HCT116 (cell line): ENCODE measurements around the gene TOR4A. TPM values are rescaled to one million over a fixed set of nuclear protein-coding genes. Genes with fewer than 3 reads are reported as not detected.

Source experiments
- ATAC-seq: fragments of 200-7000 bp; cut with Tn5 transposase; 2 replicates; pipeline ENCODE4 v1.9.1; 2020; ENCODE audit warnings: mild to moderate bottlenecking, moderate library complexity
- BruUV-seq: library from RNA; stranded (reverse); fragments of 400-500 nt; replicated peaks from 2 replicates; lab custom pipeline; 2021; lab: Mats Ljungman, UMichigan
- CTCF ChIA-PET: fragments of 300-600 bp; sonication (Branson Sonifier 250); formaldehyde crosslinking; loops from one replicate; lab custom pipeline; 2021; ENCODE audit warnings: antibody characterized with exemption; lab: Charles Lee
- POLR2A ChIA-PET: fragments of 300-600, 350-600 bp; sonication (Branson Sonifier 250); formaldehyde crosslinking; loops from one replicate; lab custom pipeline; 2021; ENCODE audit warnings: antibody characterized with exemption; lab: Charles Lee
- RAD21 ChIA-PET, 2 experiments: fragments of 300-600 bp; sonication (Branson Sonifier 250); formaldehyde crosslinking; loops; one replicate each; lab custom pipeline; 2023; ENCODE audit warnings: low total read pairs in 2 of 2; ENCODE audit not compliant: uncharacterized antibody in 2 of 2, unreplicated experiment in 2 of 2, low non-redundant PET in 1 of 2; lab: Charles Lee
- DNase-seq: peaks from one replicate; pipeline ENCODE4 v3.0.0-alpha.2; 2010; ENCODE audit warnings: low read depth, low spot score
- H2AFZ ChIP-seq: fragments of 200-600 bp; shearing (Covaris generic), sonication (generic); 2 replicates; pipeline ENCODE4 v1.6.1; 2017; ENCODE audit warnings: low read depth, mixed run types, mixed read lengths, antibody characterized with exemption, low read length; ENCODE audit not compliant: poor library complexity, severe bottlenecking
- H3K27ac ChIP-seq: 2 replicates; pipeline ENCODE4 v1.5.1; 2012; ENCODE audit warnings: low read depth, low read length
- H3K27me3 ChIP-seq: fragments of 200-600 bp; sonication (generic); 2 replicates; pipeline ENCODE4 v1.6.1; 2016; ENCODE audit warnings: mixed run types, low read length, mixed read lengths; ENCODE audit not compliant: insufficient read depth
- H3K36me3 ChIP-seq, 2 experiments: fragments of 200-500 bp in 1 of 2; fragments of 200-600 bp in 1 of 2; sonication (Bioruptor generic) in 1 of 2; sonication (generic) in 1 of 2; 2 replicates each; pipeline versions ENCODE4 v1.5.1 to v1.6.1; 2014 to 2016; ENCODE audit warnings: low read length in 2 of 2, inconsistent platforms in 1 of 2, mixed read lengths in 1 of 2, mixed run types in 1 of 2; ENCODE audit not compliant: insufficient read depth in 2 of 2, control insufficient read depth in 1 of 2
- H3K4me1 ChIP-seq, 2 experiments: fragments of 200-600 bp in 1 of 2; sonication (generic) in 1 of 2; 2 replicates each; pipeline versions ENCODE4 v1.5.1 to v1.6.1; 2012 to 2017; ENCODE audit warnings: low read length in 2 of 2, inconsistent platforms in 1 of 2, mild to moderate bottlenecking in 1 of 2, mixed read lengths in 1 of 2, mixed run types in 1 of 2, moderate library complexity in 1 of 2; ENCODE audit not compliant: insufficient read depth in 2 of 2, control insufficient read depth in 1 of 2
- H3K4me2 ChIP-seq: fragments of 200-600 bp; sonication (generic); 2 replicates; pipeline ENCODE4 v1.6.1; 2017; ENCODE audit warnings: mixed run types, low read length, mixed read lengths
- H3K4me3 ChIP-seq, 2 experiments: fragments of 200-600 bp in 1 of 2; sonication (generic) in 1 of 2; replicated peaks in 1 of 2; 2 replicates each; pipeline ENCODE4 v1.5.1; 2011 to 2016; ENCODE audit warnings: low read length in 2 of 2, control low read depth in 1 of 2, low read depth in 1 of 2, mild to moderate bottlenecking in 1 of 2, mixed read lengths in 1 of 2, mixed run types in 1 of 2
- H3K79me2 ChIP-seq: fragments of 200-600 bp; sonication (generic); 2 replicates; pipeline ENCODE4 v1.6.1; 2017; ENCODE audit warnings: mild to moderate bottlenecking, mixed run types, low read length, moderate library complexity, mixed read lengths; ENCODE audit not compliant: insufficient read depth
- H3K9ac ChIP-seq: fragments of 200-600 bp; sonication (generic); 2 replicates; pipeline ENCODE4 v1.6.1; 2016; ENCODE audit warnings: low read length, mixed read lengths
- H3K9me2 ChIP-seq: fragments of 200-600 bp; sonication (generic), shearing (Covaris generic); 2 replicates; pipeline ENCODE4 v1.6.1; 2017; ENCODE audit warnings: mixed run types, mild to moderate bottlenecking, moderate library complexity; ENCODE audit not compliant: insufficient read depth
- H3K9me3 ChIP-seq, 2 experiments: fragments of 200-500 bp in 1 of 2; fragments of 200-600 bp in 1 of 2; sonication (Bioruptor generic) in 1 of 2; sonication (generic) in 1 of 2; 2 replicates each; pipeline ENCODE4 v1.6.1; 2014 to 2017; ENCODE audit warnings: low read length in 2 of 2, mixed read lengths in 2 of 2, inconsistent platforms in 1 of 2, low read depth in 1 of 2, mild to moderate bottlenecking in 1 of 2, mixed run types in 1 of 2, moderate library complexity in 1 of 2; ENCODE audit not compliant: control insufficient read depth in 1 of 2, insufficient read depth in 1 of 2
- H4K20me1 ChIP-seq: fragments of 200-600 bp; sonication (generic), shearing (Covaris generic); 2 replicates; pipeline ENCODE4 v1.6.1; 2017; ENCODE audit warnings: mixed run types, mild to moderate bottlenecking, moderate library complexity; ENCODE audit not compliant: insufficient read depth
- CEBPB ChIP-seq: IDR thresholded peaks from 2 replicates; pipeline ENCODE4 v1.6.1; 2012; ENCODE audit warnings: low read depth
- FOSL1 ChIP-seq: IDR thresholded peaks from 2 replicates; pipeline ENCODE4 v1.6.1; 2012; ENCODE audit warnings: low read depth
- POLR2A ChIP-seq: IDR thresholded peaks from 2 replicates; pipeline ENCODE4 v1.7.0; 2011; ENCODE audit warnings: borderline replicate concordance; ENCODE audit not compliant: insufficient read depth, insufficient read length; ENCODE audit errors: extremely low read depth
- POLR2AphosphoS5 ChIP-seq: IDR thresholded peaks from 2 replicates; pipeline ENCODE4 v1.6.1; 2011; ENCODE audit warnings: mild to moderate bottlenecking, low read depth, low read length, moderate library complexity
- RAD21 ChIP-seq: IDR thresholded peaks from 2 replicates; pipeline ENCODE4 v1.6.1; 2012; ENCODE audit warnings: low read depth, mild to moderate bottlenecking
- SIN3A ChIP-seq: IDR thresholded peaks from 2 replicates; pipeline ENCODE4 v1.6.1; 2012; ENCODE audit warnings: low read depth
- YY1 ChIP-seq: IDR thresholded peaks from 2 replicates; pipeline ENCODE4 v1.6.1; 2011; ENCODE audit warnings: low read length, low read depth, moderate library complexity, mild to moderate bottlenecking; ENCODE audit not compliant: insufficient replicate concordance; ENCODE audit errors: extremely low read depth
- ZNF274 ChIP-seq: fragments of 200-500 bp; sonication (Bioruptor generic); IDR thresholded peaks from 2 replicates; pipeline ENCODE4 v1.6.1; 2014; ENCODE audit warnings: mild to moderate bottlenecking, low read depth, low read length, inconsistent platforms
- intact Hi-C: fragments of 100-400 bp; cut with micrococcal nuclease; formaldehyde crosslinking; loops from 2 replicates; pipeline ENCODE4 v1.10.0; 2022
- total RNA-seq: library from RNA; stranded (reverse); gene quantifications from one replicate; pipeline ENCODE4 v1.2.1, GENCODE V29; 2021; ENCODE audit not compliant: unreplicated experiment
- TF ChIP-seq, protein P1 (sequence below): IDR thresholded peaks from 2 replicates; pipeline ENCODE4 v1.6.1; 2011; ENCODE audit warnings: mild to moderate bottlenecking, low read length, moderate library complexity; ENCODE audit not compliant: insufficient replicate concordance; ENCODE audit errors: extremely low read depth

TOR4A gene
- total RNA-seq, 1 experiment from 2014 or later = 34.0 TPM

DNA sequence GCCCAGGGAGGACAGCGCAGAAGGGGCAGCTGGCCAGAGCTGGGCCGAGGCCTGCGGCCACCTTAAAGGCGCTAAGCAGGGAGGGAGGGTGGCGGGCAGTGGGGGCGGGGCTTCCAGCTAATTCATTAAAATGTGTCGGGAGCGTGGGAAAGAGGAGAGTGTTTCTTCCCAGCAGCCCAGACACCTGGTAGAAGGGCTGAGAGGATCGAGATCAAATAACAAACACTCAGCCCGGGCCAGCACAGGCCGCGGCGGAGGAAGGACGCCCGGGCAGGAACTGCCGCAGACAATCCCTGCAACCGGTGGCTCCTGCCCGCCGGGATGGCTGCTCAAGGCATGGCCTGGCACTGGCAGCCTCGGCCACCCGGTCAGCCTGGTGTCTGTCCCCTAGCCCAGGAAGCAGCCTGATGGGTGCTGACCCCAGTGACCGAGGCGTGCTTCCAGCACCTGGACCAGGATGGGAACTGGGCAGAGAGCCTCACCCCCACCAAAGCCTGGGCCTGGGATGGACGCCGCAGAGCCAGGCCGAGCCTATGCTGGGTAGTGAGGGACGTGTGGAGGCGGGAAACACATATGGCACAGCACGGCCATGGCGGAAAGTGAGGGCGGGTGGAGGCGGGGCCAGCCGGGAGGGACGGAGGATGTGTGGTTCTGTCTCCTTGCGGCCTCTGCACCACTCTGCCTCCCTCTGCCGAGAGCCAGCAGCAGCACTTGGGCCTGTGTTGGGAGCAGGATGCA, 27.7 kb downstream of the TOR4A start (continued):
- no peak for TF ChIP-seq YY1
- no peak for TF ChIP-seq RAD21
- TF ChIP-seq, protein P1, sequence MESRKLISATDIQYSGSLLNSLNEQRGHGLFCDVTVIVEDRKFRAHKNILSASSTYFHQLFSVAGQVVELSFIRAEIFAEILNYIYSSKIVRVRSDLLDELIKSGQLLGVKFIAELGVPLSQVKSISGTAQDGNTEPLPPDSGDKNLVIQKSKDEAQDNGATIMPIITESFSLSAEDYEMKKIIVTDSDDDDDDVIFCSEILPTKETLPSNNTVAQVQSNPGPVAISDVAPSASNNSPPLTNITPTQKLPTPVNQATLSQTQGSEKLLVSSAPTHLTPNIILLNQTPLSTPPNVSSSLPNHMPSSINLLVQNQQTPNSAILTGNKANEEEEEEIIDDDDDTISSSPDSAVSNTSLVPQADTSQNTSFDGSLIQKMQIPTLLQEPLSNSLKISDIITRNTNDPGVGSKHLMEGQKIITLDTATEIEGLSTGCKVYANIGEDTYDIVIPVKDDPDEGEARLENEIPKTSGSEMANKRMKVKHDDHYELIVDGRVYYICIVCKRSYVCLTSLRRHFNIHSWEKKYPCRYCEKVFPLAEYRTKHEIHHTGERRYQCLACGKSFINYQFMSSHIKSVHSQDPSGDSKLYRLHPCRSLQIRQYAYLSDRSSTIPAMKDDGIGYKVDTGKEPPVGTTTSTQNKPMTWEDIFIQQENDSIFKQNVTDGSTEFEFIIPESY = no peak
- TF ChIP-seq SIN3A = no peak
- no peak for TF ChIP-seq POLR2AphosphoS5
- TF ChIP-seq POLR2A = no peak
- no peak for TF ChIP-seq CEBPB
- TF ChIP-seq, all 23 proteins: peak for 0

DNA sequence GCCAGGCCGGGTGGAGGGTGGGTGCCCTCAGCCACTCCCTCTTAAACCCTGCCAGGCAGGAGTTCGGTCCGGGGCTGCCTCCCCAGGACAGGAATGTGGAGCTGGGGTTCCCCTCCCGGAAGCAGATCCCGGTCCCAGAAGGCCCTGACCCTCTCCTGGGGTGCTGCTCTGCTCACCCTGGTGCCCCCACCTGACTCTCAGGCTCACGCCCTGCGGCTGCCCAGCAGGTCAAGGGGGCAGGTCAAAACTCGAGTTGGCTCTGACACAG, 28.2 kb downstream of the TOR4A start:
- no TSS peak for BruUV-seq
- no peak for ATAC-seq
- H3K9me2 ChIP-seq = no peaks in the 10 kb centered on the region
- TF ChIP-seq FOSL1 (no peak), ZNF274 (no peak), POLR2A (no peak)
- H3K4me3 ChIP-seq = no peak overlapping the region
- peaks cover 6% of the 10 kb centered on the region for H3K79me2 ChIP-seq
- H3K4me2 ChIP-seq = no peak overlapping the region
- H3K27me3 ChIP-seq = no peaks in the 10 kb centered on the region
- DNase-seq = no peak
- ChIA-PET POLR2A (no interaction called here), CTCF (no interaction called here), RAD21 (no interaction called here)
- H3K27ac ChIP-seq = no peak overlapping the region; the same call in 1 of the 2 replicates
- intact Hi-C loops = no loop called here
- no peak overlapping the region for H3K9ac ChIP-seq
- H3K4me1 ChIP-seq = peaks cover 11 to 48% of the 10 kb centered on the region in 2 experiments
- H3K9me3 ChIP-seq = no peaks in the 10 kb centered on the region
- H3K36me3 ChIP-seq = no peaks in the 10 kb centered on the region
- no peak overlapping the region for H2AFZ ChIP-seq
- H4K20me1 ChIP-seq = no peaks in the 10 kb centered on the region
